Lung (tissue), 12 donors: ENCODE measurements around the gene FAM20B. TPM values are rescaled to one million over a fixed set of nuclear protein-coding genes. Genes with fewer than 3 reads are reported as not detected.

Experiments used
- ATAC-seq: fragments of 200-7000 bp; cut with Tn5 transposase; one replicate; pipeline ENCODE4 v1.9.1; 2020; ENCODE audit warnings: moderate number of reproducible peaks; ENCODE audit not compliant: insufficient read depth, low FRiP score
- DNase-seq, 3 donors: peaks; one replicate each; pipeline ENCODE4 v3.0.0-alpha.2; 2013 to 2017
- H3K27ac ChIP-seq, 2 donors: one replicate each; pipeline ENCODE4 v1.5.1; 2013; ENCODE audit warnings: mild to moderate bottlenecking in 2 of 2, moderate library complexity in 2 of 2, control low read depth in 1 of 2, inconsistent platforms in 1 of 2, low read depth in 1 of 2, low read length in 1 of 2
- H3K27me3 ChIP-seq, 3 donors: one replicate each; pipeline ENCODE4 v1.5.1; 2013; ENCODE audit warnings: low read length in 2 of 3; ENCODE audit not compliant: control insufficient read depth in 3 of 3, insufficient read depth in 3 of 3
- H3K36me3 ChIP-seq, 4 donors: one replicate each; pipeline ENCODE4 v1.5.1; 2013; ENCODE audit warnings: low read length in 4 of 4, mild to moderate bottlenecking in 1 of 4, moderate library complexity in 1 of 4; ENCODE audit not compliant: control insufficient read depth in 4 of 4, insufficient read depth in 4 of 4
- H3K4me1 ChIP-seq, 5 donors: one replicate each; pipeline ENCODE4 v1.5.1; 2013; ENCODE audit warnings: low read length in 5 of 5, mild to moderate bottlenecking in 2 of 5, moderate library complexity in 1 of 5; ENCODE audit not compliant: control insufficient read depth in 5 of 5, insufficient read depth in 5 of 5
- H3K4me3 ChIP-seq: one replicate; pipeline ENCODE4 v1.5.1; 2013; ENCODE audit warnings: mild to moderate bottlenecking, control low read depth, moderate library complexity
- H3K9ac ChIP-seq, 2 donors: one replicate each; pipeline ENCODE4 v1.5.1; 2013; ENCODE audit warnings: low read length in 2 of 2, control low read depth in 1 of 2; ENCODE audit not compliant: insufficient read depth in 1 of 2
- H3K9me3 ChIP-seq, 4 donors: one replicate each; pipeline ENCODE4 v1.5.1; 2013; ENCODE audit warnings: low read length in 3 of 4, mild to moderate bottlenecking in 1 of 4, moderate library complexity in 1 of 4; ENCODE audit not compliant: control insufficient read depth in 4 of 4, insufficient read depth in 3 of 4
- WGBS, 2 donors: extraction: QIAGEN DNeasy Blood & Tissue Kit; methylation state at CpG; one replicate each; pipeline ENCODE4 v1.1.7; 2013; 5-methylcytosine and 5-hydroxymethylcytosine counted together
- polyA plus RNA-seq, 2 donors: library from polyadenylated mRNA; stranded (reverse); fragments of 200-250 nt; gene quantifications; one replicate each; pipeline ENCODE4 v1.2.1, GENCODE V29; 2013
- total RNA-seq, 2 donors: library from RNA; depleted of rRNA in 1 of 2; stranded (reverse); fragments of >200 nt in 1 of 2; gene quantifications; one replicate each; pipeline ENCODE4 v1.2.1, GENCODE V29; 2014 to 2021
- TF ChIP-seq, protein P1 (sequence below): IDR thresholded peaks from 2 replicates; pipeline ENCODE4 v1.5.1; 2012; ENCODE audit warnings: mild to moderate bottlenecking; ENCODE audit errors: control extremely low read depth, extremely low read depth
- donor health status: control.
- donor health status: control.
- donor health status: Bipolar disorder and iron deficiency.
- donor health status: healthy.
- donor health status: DM: yes; HTN: yes; CAD: no.

FAM20B gene
- total and polyA plus RNA-seq, 4 donors: 7.9 to 35.8 (median 19.0) TPM

DNA sequence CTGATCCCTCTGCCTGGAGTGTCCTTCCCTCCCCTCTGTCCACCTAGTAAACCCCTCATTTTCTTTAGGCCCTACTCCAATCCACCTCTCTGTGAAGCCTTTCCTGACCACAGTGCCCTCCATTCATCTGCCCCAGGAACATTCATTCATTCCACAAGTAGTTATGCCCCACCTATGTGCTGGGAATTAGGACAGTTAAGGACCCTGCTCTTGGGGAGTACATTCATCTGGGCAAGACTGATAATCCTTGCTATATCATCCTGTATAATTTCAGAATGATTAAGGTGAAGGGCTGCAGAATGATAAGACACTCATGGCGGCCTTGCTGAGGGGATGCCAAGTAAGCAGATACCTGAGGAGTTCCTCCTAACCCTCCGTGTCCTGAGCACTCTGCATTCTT is 10.3 kb upstream of the FAM20B start:
- TF ChIP-seq, protein P1, sequence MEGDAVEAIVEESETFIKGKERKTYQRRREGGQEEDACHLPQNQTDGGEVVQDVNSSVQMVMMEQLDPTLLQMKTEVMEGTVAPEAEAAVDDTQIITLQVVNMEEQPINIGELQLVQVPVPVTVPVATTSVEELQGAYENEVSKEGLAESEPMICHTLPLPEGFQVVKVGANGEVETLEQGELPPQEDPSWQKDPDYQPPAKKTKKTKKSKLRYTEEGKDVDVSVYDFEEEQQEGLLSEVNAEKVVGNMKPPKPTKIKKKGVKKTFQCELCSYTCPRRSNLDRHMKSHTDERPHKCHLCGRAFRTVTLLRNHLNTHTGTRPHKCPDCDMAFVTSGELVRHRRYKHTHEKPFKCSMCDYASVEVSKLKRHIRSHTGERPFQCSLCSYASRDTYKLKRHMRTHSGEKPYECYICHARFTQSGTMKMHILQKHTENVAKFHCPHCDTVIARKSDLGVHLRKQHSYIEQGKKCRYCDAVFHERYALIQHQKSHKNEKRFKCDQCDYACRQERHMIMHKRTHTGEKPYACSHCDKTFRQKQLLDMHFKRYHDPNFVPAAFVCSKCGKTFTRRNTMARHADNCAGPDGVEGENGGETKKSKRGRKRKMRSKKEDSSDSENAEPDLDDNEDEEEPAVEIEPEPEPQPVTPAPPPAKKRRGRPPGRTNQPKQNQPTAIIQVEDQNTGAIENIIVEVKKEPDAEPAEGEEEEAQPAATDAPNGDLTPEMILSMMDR: no peak
- Histone ChIP-seq H3K4me1 (peaks cover 0 to 13% (median 7%) of the 10 kb centered on the region in 5 donors), H3K27me3 (no peaks in the 10 kb centered on the region), H3K36me3 (no peaks in the 10 kb centered on the region), H3K9me3 (no peaks in the 10 kb centered on the region), H3K4me3 (no peak overlapping the region), H3K27ac (no peak overlapping the region), H3K9ac (no peak overlapping the region)
- no peak for DNase-seq
- 94 to 95% methylated on average over 2 of the region's 2 CpGs for WGBS, 2 donors
- ATAC-seq: no peak

DNA sequence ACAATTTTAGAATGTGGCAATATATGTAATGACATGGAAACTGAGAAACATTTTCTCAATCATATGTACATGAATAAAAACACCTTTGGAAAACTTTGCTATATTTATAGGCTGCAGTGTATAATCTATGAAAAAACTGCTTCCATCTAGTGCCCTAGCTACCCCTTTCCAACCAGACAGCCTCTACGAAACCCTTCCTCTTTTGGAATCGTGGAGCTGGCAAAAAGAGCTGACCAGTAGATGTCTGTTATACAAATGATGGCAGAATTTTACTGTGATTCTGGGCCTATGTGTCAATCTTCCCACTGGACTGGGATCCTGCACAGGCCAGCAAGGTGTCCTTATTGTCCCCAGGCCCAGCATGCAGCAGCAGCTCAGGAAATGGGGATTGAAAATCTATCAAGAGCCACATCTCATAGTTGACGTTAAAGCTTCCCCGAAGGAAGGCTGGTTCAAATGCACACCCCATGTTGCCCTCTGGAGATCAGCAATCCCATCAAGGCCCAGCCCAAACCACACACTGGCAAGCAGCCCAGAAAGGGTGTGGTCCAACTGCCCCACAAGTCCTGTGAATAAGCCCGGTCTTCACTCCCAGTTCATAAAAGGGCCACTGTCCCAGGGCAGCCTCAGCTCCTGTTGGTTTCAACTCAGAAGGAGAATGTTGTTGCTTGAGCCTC is 8.8 kb upstream of the FAM20B start:
- Histone ChIP-seq H3K4me1 (peaks cover 0 to 13% (median 7%) of the 10 kb centered on the region in 5 donors), H3K9ac (no peak overlapping the region), H3K4me3 (no peak overlapping the region), H3K36me3 (no peaks in the 10 kb centered on the region), H3K27ac (peak overlapping the region in 1 of 2 donors; percentile 46), H3K27me3 (no peaks in the 10 kb centered on the region), H3K9me3 (no peaks in the 10 kb centered on the region)
- 13 to 17% methylated on average over 5 of the region's 5 CpGs for WGBS, 2 donors
- DNase-seq: peak; percentile 70 to 88 (median 78)
- peak; percentile 84 for ATAC-seq
- TF ChIP-seq, protein P1: no peak

GRCh38 chr1:179017383-179018326 is 8.0 kb upstream of the FAM20B start:
- no peak overlapping the region for H3K27ac ChIP-seq
- DNase-seq (no peak), ATAC-seq (no peak)
- peaks cover 0 to 13% (median 7%) of the 10 kb centered on the region in 5 donors for H3K4me1 ChIP-seq
- TF ChIP-seq, protein P1: no peak
- H3K36me3 ChIP-seq: no peaks in the 10 kb centered on the region
- no peaks in the 10 kb centered on the region for H3K9me3 ChIP-seq
- no peak overlapping the region for H3K4me3 ChIP-seq
- H3K9ac ChIP-seq: no peak overlapping the region
- no peaks in the 10 kb centered on the region for H3K27me3 ChIP-seq
- WGBS, 2 donors: 53 to 54% methylated on average over 3 of the region's 3 CpGs
